ENCODE results near the gene FAM163B.

The FAM163B gene

GRCh38 chr9:133579601-133580418 lies 29.4 kb downstream of the FAM163B start:
- CTCF ChIA-PET = no interaction called here
- TF ChIP-seq CTCF (IDR thresholded peaks at IDR 0.05; ENCODE audit: insufficient read depth, low read length, missing control alignments) = no peak

GRCh38 chr9:133578524-133579441 lies 30.4 kb downstream of the FAM163B start:
- no peak overlapping the region for H3K4me3 ChIP-seq (ENCODE audit: low read depth, low read length)
- no peak for TF ChIP-seq CTCF (IDR thresholded peaks at IDR 0.05; ENCODE audit: insufficient read depth, low read length, missing control alignments)
- ChIA-PET CTCF (no interaction called here), POLR2A (no interaction called here)
- no peak for DNase-seq (ENCODE audit: low read depth, low spot score)

More at GRCh38 chr9:133579601-133580418, 29.4 kb downstream of the FAM163B start:
- DNase-seq (ENCODE audit: low read depth, low spot score) = no peak
- H3K4me3 ChIP-seq (ENCODE audit: low read depth, low read length) = no peak overlapping the region
- POLR2A ChIA-PET = no interaction called here

GRCh38 chr9:133577737-133578112 lies 31.5 kb downstream of the FAM163B start:
- CTCF ChIA-PET = no interaction called here
- POLR2A ChIA-PET = no interaction called here
- TF ChIP-seq CTCF (IDR thresholded peaks at IDR 0.05; ENCODE audit: insufficient read depth, low read length, missing control alignments) = no peak
- no peak overlapping the region for H3K4me3 ChIP-seq (ENCODE audit: low read depth, low read length)
- no peak for DNase-seq (ENCODE audit: low read depth, low spot score)

GRCh38 chr9:133576875-133577736 lies 32.1 kb downstream of the FAM163B start:
- POLR2A ChIA-PET = no interaction called here
- CTCF ChIA-PET = no interaction called here

GRCh38 chr9:133576031-133576874 lies 32.9 kb downstream of the FAM163B start:
- ChIA-PET CTCF (no interaction called here), POLR2A (no interaction called here)
- no peak overlapping the region for H3K4me3 ChIP-seq (ENCODE audit: low read depth, low read length)
- TF ChIP-seq CTCF (IDR thresholded peaks at IDR 0.05; ENCODE audit: insufficient read depth, low read length, missing control alignments) = no peak
- DNase-seq (ENCODE audit: low read depth, low spot score) = no peak

More at GRCh38 chr9:133576875-133577736, 32.1 kb downstream of the FAM163B start:
- no peak overlapping the region for H3K4me3 ChIP-seq (ENCODE audit: low read depth, low read length)
- no peak for DNase-seq (ENCODE audit: low read depth, low spot score)
- TF ChIP-seq CTCF (IDR thresholded peaks at IDR 0.05; ENCODE audit: insufficient read depth, low read length, missing control alignments) = no peak

All from AG04449 (cell line).